Neuronal stem cell (in vitro differentiated cells): ENCODE data around the gene DNA2.

ENCODE experiments used
- DNase-seq: peaks from one replicate; pipeline ENCODE4 v3.0.0-alpha.2; 2013; ENCODE audit warnings: low spot score
- H2AFZ ChIP-seq: one replicate; pipeline ENCODE4 v1.6.1; 2013; ENCODE audit warnings: mild to moderate bottlenecking, low read length, inconsistent platforms
- H2AK5ac ChIP-seq: 2 replicates; pipeline ENCODE4 v1.6.1; 2013; ENCODE audit warnings: low read depth, mild to moderate bottlenecking, inconsistent platforms, low read length, moderate library complexity, mixed read lengths
- H2BK120ac ChIP-seq: 2 replicates; pipeline ENCODE4 v1.6.1; 2013; ENCODE audit warnings: low read depth, mild to moderate bottlenecking, inconsistent platforms, low read length, moderate library complexity, mixed read lengths
- H2BK12ac ChIP-seq: one replicate; pipeline ENCODE4 v1.6.1; 2013; ENCODE audit warnings: low read length, inconsistent platforms
- H2BK15ac ChIP-seq: 2 replicates; pipeline ENCODE4 v1.6.1; 2013; ENCODE audit warnings: mild to moderate bottlenecking, low read length, inconsistent platforms, mixed read lengths
- H2BK5ac ChIP-seq: one replicate; pipeline ENCODE4 v1.6.1; 2013; ENCODE audit warnings: inconsistent platforms, mild to moderate bottlenecking, low read length, moderate library complexity
- H3K14ac ChIP-seq: one replicate; pipeline ENCODE4 v1.6.1; 2013; ENCODE audit warnings: low read length, inconsistent platforms
- H3K18ac ChIP-seq: 2 replicates; pipeline ENCODE4 v1.6.1; 2013; ENCODE audit warnings: low read length, inconsistent platforms
- H3K23ac ChIP-seq: 2 replicates; pipeline ENCODE4 v1.6.1; 2013; ENCODE audit warnings: low read depth, mild to moderate bottlenecking, mixed read lengths, low read length, inconsistent platforms; ENCODE audit not compliant: poor library complexity
- H3K27ac ChIP-seq: replicated peaks from 3 replicates; pipeline ENCODE4 v1.5.1; 2013; ENCODE audit warnings: low read length, inconsistent platforms
- H3K27me3 ChIP-seq, 3 experiments: 2 replicates each; pipeline ENCODE4 v1.6.1; 2013; ENCODE audit warnings: low read length in 3 of 3, mild to moderate bottlenecking in 2 of 3, inconsistent platforms in 1 of 3, low read depth in 1 of 3, mixed read lengths in 1 of 3, moderate library complexity in 1 of 3; ENCODE audit not compliant: control insufficient read depth in 3 of 3, insufficient read depth in 3 of 3
- H3K36me3 ChIP-seq, 2 donors: replicated peaks in 1 of 2; 2 replicates each; pipeline ENCODE4 v1.6.1; 2013; ENCODE audit warnings: low read length in 2 of 2; ENCODE audit not compliant: control insufficient read depth in 2 of 2, insufficient read depth in 2 of 2
- H3K4ac ChIP-seq: 2 replicates; pipeline ENCODE4 v1.6.1; 2013; ENCODE audit warnings: inconsistent platforms, mild to moderate bottlenecking, low read length, moderate library complexity
- H3K4me1 ChIP-seq, 2 donors: 1 replicate in 1 of 2; 2 replicates in 1 of 2; pipeline ENCODE4 v1.6.1; 2013; ENCODE audit warnings: low read length in 2 of 2, low read depth in 1 of 2; ENCODE audit not compliant: control insufficient read depth in 2 of 2, insufficient read depth in 1 of 2
- H3K4me2 ChIP-seq: one replicate; pipeline ENCODE4 v1.6.1; 2013; ENCODE audit warnings: mild to moderate bottlenecking, low read length, inconsistent platforms; ENCODE audit not compliant: insufficient read depth, poor library complexity, severe bottlenecking
- H3K4me3 ChIP-seq, 2 donors: 2 replicates each; pipeline ENCODE4 v1.5.1; 2013; ENCODE audit warnings: low read length in 2 of 2, mild to moderate bottlenecking in 2 of 2, inconsistent platforms in 1 of 2, moderate library complexity in 1 of 2
- H3K79me1 ChIP-seq: one replicate; pipeline ENCODE4 v1.6.1; 2013; ENCODE audit warnings: low read depth, mild to moderate bottlenecking, inconsistent platforms, low read length, moderate library complexity
- H3K9ac ChIP-seq: one replicate; pipeline ENCODE4 v1.6.1; 2013; ENCODE audit warnings: mild to moderate bottlenecking, low read depth, low read length, inconsistent platforms; ENCODE audit not compliant: poor library complexity
- H3K9me3 ChIP-seq, 2 donors: replicated peaks in 1 of 2; 2 replicates each; pipeline versions ENCODE3 to v1.6.1; 2013; ENCODE audit warnings: low read length in 2 of 2, mild to moderate bottlenecking in 2 of 2, inconsistent platforms in 1 of 2, low read depth in 1 of 2, mixed read lengths in 1 of 2, moderate library complexity in 1 of 2; ENCODE audit not compliant: control insufficient read depth in 2 of 2, insufficient read depth in 1 of 2
- H4K8ac ChIP-seq: one replicate; pipeline ENCODE4 v1.6.1; 2013; ENCODE audit warnings: low read depth, mild to moderate bottlenecking, inconsistent platforms, low read length, moderate library complexity
- H4K91ac ChIP-seq: one replicate; pipeline ENCODE4 v1.6.1; 2013; ENCODE audit warnings: low read length, low read depth, mild to moderate bottlenecking, inconsistent platforms; ENCODE audit not compliant: poor library complexity
- whole genome bisulfite sequencing, 2 donors: extraction: QIAGEN DNeasy Blood & Tissue Kit; methylation state at CpG; one replicate each; pipeline ENCODE4 v1.1.7; 2013; ENCODE audit warnings: missing lambda C conversion rate in 2 of 2, mixed read lengths in 1 of 2; ENCODE audit not compliant: insufficient read length in 2 of 2, insufficient replicate concordance in 1 of 2; ENCODE audit errors: extremely low coverage in 2 of 2; 5-methylcytosine and 5-hydroxymethylcytosine counted together

DNA2 gene

DNA sequence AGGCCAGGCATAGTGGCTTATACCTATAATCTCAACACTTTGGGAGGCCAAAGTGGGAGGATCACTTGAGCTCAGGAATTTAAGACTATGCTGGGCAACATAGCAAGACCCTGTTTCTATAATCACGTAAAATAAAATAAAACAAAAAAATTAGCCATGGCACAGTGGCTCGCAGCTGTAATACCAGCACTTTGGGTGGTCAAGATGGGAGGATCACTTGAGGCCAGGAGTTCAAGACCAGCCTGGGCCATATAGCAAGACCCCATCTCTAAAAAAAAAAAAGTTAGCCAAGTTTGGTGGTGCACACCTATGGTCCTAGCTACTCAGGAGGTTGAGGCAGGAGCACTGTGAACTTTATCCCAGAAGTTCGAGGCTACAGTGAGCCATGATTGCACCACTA lies 30.9 kb downstream of the DNA2 start:
- no peak overlapping the region for H2BK12ac ChIP-seq
- H3K27me3 ChIP-seq = no peaks in the 10 kb centered on the region
- H3K27ac ChIP-seq = no peak overlapping the region
- no peak overlapping the region for H2AK5ac ChIP-seq
- H4K8ac ChIP-seq = no peak overlapping the region
- no CpG with 5 or more reads among the region's 3 CpGs for WGBS, 2 donors
- H3K4ac ChIP-seq = no peak overlapping the region
- no peak overlapping the region for H3K4me2 ChIP-seq
- DNase-seq = no peak
- no peaks in the 10 kb centered on the region for H3K79me1 ChIP-seq
- no peak overlapping the region for H4K91ac ChIP-seq
- no peak overlapping the region for H3K9ac ChIP-seq
- H2BK120ac ChIP-seq = no peak overlapping the region
- H3K9me3 ChIP-seq = no peaks in the 10 kb centered on the region
- H3K23ac ChIP-seq = no peak overlapping the region
- H3K18ac ChIP-seq = no peak overlapping the region
- no peaks in the 10 kb centered on the region for H3K4me1 ChIP-seq
- H2AFZ ChIP-seq = no peak overlapping the region
- H2BK5ac ChIP-seq = no peak overlapping the region
- H3K36me3 ChIP-seq = peaks cover 4 to 77% of the 10 kb centered on the region in 2 donors
- H3K14ac ChIP-seq = no peak overlapping the region
- H2BK15ac ChIP-seq = no peak overlapping the region
- H3K4me3 ChIP-seq = no peak overlapping the region

DNA sequence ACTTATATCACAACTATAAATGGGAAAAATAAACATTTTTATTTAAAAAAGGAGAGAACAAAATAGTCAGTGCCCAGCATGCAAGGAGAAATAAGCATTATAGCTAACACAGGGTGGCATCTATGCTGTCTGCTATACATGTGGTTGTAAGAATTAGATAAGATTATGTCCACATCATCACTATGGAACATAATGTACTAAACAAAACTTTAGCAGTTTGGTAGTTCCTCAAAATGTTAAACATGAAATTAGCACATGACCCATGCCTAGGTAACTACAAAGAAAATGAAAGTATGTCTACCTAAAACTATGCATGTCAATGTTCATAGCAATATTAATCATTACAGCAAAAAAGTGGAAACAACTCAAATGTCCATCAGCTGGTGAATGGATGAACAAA lies 36.0 kb downstream of the DNA2 start:
- Histone ChIP-seq H3K4me1 (no peaks in the 10 kb centered on the region), H3K4me3 (no peak overlapping the region), H3K79me1 (no peaks in the 10 kb centered on the region), H4K8ac (no peak overlapping the region), H3K14ac (no peak overlapping the region), H3K9ac (no peak overlapping the region), H2AFZ (no peak overlapping the region), H3K9me3 (peaks cover 0 to 1% of the 10 kb centered on the region in 2 donors), H4K91ac (no peak overlapping the region), H3K18ac (no peak overlapping the region), H3K4me2 (no peak overlapping the region), H2AK5ac (no peak overlapping the region), H2BK12ac (no peak overlapping the region), H3K27me3 (no peaks in the 10 kb centered on the region), H2BK120ac (no peak overlapping the region), H2BK5ac (no peak overlapping the region), H3K36me3 (peaks cover 10 to 83% of the 10 kb centered on the region in 2 donors), H3K4ac (no peak overlapping the region), H3K23ac (no peak overlapping the region), H2BK15ac (no peak overlapping the region), H3K27ac (no peak overlapping the region)
- no peak for DNase-seq

DNA sequence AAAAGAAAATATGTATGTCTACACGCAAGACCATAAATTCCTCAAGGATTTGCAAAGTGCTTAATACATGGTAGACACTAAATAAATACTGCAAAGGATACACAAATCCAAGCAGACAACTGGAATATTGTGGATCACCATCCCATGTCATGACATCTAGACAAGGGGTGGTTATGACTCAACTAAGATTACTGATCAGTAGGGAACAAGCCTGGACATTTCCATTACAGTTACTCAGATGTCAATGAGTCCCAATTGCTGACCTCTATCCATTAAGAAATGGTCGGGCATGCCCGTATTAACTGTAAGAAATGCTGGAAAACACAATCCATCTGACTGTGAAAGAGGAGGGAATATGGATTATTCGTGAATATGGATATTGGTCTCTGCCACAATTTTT lies 37.1 kb downstream of the DNA2 start:
- Histone ChIP-seq H3K18ac (no peak overlapping the region), H3K36me3 (peaks cover 10 to 84% of the 10 kb centered on the region in 2 donors), H2BK5ac (no peak overlapping the region), H3K9me3 (peaks cover 1 to 3% of the 10 kb centered on the region in 2 donors), H3K79me1 (no peaks in the 10 kb centered on the region), H4K8ac (no peak overlapping the region), H3K27ac (no peak overlapping the region), H2AFZ (no peak overlapping the region), H4K91ac (no peak overlapping the region), H3K4ac (no peak overlapping the region), H3K4me2 (no peak overlapping the region), H3K27me3 (no peaks in the 10 kb centered on the region), H2BK15ac (no peak overlapping the region), H3K9ac (no peak overlapping the region), H3K4me3 (no peak overlapping the region), H2AK5ac (no peak overlapping the region), H3K4me1 (no peaks in the 10 kb centered on the region), H2BK12ac (no peak overlapping the region), H2BK120ac (no peak overlapping the region), H3K14ac (no peak overlapping the region), H3K23ac (no peak overlapping the region)
- WGBS, 2 donors = no CpG with 5 or more reads among the region's 4 CpGs
- DNase-seq = no peak

DNA sequence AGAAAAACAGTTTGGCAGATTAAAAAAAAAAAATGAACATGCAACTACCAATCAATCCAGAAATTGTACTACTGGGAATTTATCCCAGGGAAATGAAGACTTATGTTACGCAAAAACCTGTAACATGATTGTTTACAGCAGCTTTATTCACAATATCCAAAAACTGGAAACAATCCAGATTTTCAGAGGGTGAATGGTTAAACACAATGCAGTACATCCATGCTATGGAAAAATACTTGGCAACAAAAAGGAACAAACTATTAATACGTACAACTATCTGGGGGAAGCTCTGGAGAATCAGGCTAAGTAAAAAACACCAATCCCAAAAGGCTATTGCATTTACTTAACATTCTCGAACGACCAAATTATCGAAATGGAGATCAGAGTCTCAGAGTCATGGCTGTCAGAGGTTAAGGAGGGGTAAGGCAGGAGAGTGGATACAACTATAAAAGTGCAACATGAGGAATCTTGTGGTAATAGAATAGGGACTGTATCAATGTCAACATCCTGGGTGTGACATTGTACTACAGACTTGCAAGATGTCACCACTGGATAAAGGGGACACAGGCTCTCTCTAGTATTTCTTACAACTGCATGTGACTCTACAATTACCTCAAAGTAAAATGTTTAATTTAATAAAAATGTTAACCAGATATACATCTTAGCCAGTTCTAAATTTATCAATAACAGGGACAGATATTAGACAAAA lies 43.2 kb downstream of the DNA2 start:
- H3K18ac ChIP-seq = no peak overlapping the region

More for the DNA sequence above, 43.2 kb downstream of the DNA2 start:
- no peak overlapping the region for H3K4me3 ChIP-seq
- H3K27ac ChIP-seq = no peak overlapping the region
- H2BK12ac ChIP-seq = no peak overlapping the region
- WGBS, 2 donors = no CpG with 5 or more reads among the region's 5 CpGs
- H3K36me3 ChIP-seq = peaks cover 23 to 81% of the 10 kb centered on the region in 2 donors
- no peak overlapping the region for H2BK120ac ChIP-seq
- no peak overlapping the region for H3K4ac ChIP-seq
- H2BK5ac ChIP-seq = no peak overlapping the region
- peaks cover 2% of the 10 kb centered on the region for H3K79me1 ChIP-seq
- H3K9me3 ChIP-seq = peaks cover 1 to 3% of the 10 kb centered on the region in 2 donors
- DNase-seq = no peak
- H3K9ac ChIP-seq = no peak overlapping the region
- H3K14ac ChIP-seq = no peak overlapping the region
- H2AK5ac ChIP-seq = no peak overlapping the region
- H3K4me2 ChIP-seq = no peak overlapping the region
- H2BK15ac ChIP-seq = no peak overlapping the region
- no peak overlapping the region for H2AFZ ChIP-seq
- no peak overlapping the region for H3K23ac ChIP-seq
- no peak overlapping the region for H4K8ac ChIP-seq
- no peak overlapping the region for H4K91ac ChIP-seq
- H3K4me1 ChIP-seq = no peaks in the 10 kb centered on the region
- H3K27me3 ChIP-seq = no peaks in the 10 kb centered on the region
